GM23248 (cell line): ENCODE measurements around the gene POU3F3. TPM values are rescaled to one million over a fixed set of nuclear protein-coding genes. Genes with fewer than 3 reads are reported as not detected.

Source experiments
- DNase-seq: peaks from one replicate; pipeline ENCODE4 v3.0.0-alpha.2; 2015
- H2AFZ ChIP-seq: fragments of 200-600 bp; sonication (generic); 2 replicates; pipeline ENCODE4 v1.6.1; 2016; ENCODE audit warnings: antibody characterized with exemption
- H3F3A ChIP-seq: fragments of 200-600 bp; sonication (generic); 2 replicates; pipeline ENCODE4 v1.6.1; 2016; ENCODE audit warnings: mild to moderate bottlenecking, antibody characterized with exemption, mixed run types; ENCODE audit not compliant: insufficient read depth
- H3K27ac ChIP-seq: fragments of 200-600 bp; sonication (generic); 2 replicates; pipeline ENCODE4 v1.5.1; 2016; ENCODE audit warnings: mild to moderate bottlenecking
- H3K27me3 ChIP-seq: fragments of 200-600 bp; sonication (generic); replicated peaks from 2 replicates; pipeline ENCODE4 v1.6.1; 2016; ENCODE audit warnings: mild to moderate bottlenecking; ENCODE audit not compliant: insufficient read depth
- H3K36me3 ChIP-seq: fragments of 200-600 bp; sonication (generic); 2 replicates; pipeline ENCODE4 v1.6.1; 2016; ENCODE audit warnings: low read depth, mild to moderate bottlenecking
- H3K4me1 ChIP-seq: fragments of 200-600 bp; sonication (generic); 2 replicates; pipeline ENCODE4 v1.6.1; 2016; ENCODE audit warnings: mild to moderate bottlenecking; ENCODE audit not compliant: insufficient read depth
- H3K4me2 ChIP-seq: fragments of 200-600 bp; sonication (generic); one replicate; pipeline ENCODE4 v1.6.1; 2016; ENCODE audit warnings: mild to moderate bottlenecking; ENCODE audit not compliant: unreplicated experiment
- H3K4me3 ChIP-seq: fragments of 200-600 bp; sonication (generic); 2 replicates; pipeline ENCODE4 v1.5.1; 2016; ENCODE audit warnings: mild to moderate bottlenecking
- H3K79me2 ChIP-seq: fragments of 200-600 bp; sonication (generic); 2 replicates; pipeline ENCODE4 v1.6.1; 2016; ENCODE audit warnings: mild to moderate bottlenecking; ENCODE audit not compliant: insufficient read depth
- H3K9ac ChIP-seq: fragments of 200-600 bp; sonication (generic); 2 replicates; pipeline ENCODE4 v1.6.1; 2016; ENCODE audit warnings: mild to moderate bottlenecking
- H3K9me2 ChIP-seq: fragments of 200-600 bp; sonication (generic); 2 replicates; pipeline ENCODE4 v1.6.1; 2016; ENCODE audit warnings: mixed run types, mild to moderate bottlenecking, moderate library complexity; ENCODE audit not compliant: insufficient read depth
- H3K9me3 ChIP-seq: fragments of 200-600 bp; sonication (generic); one replicate; pipeline ENCODE4 v1.6.1; 2017; ENCODE audit warnings: low read depth
- H4K20me1 ChIP-seq: fragments of 200-600 bp; sonication (generic); 2 replicates; pipeline ENCODE4 v1.6.0; 2016; ENCODE audit not compliant: insufficient read depth
- EZH2 ChIP-seq: fragments of 200-600 bp; sonication (generic); IDR thresholded peaks from 2 replicates; pipeline ENCODE4 v1.6.1; 2018; ENCODE audit warnings: antibody characterized with exemption, mild to moderate bottlenecking; ENCODE audit not compliant: insufficient read depth, poor library complexity, severe bottlenecking
- EZH2phosphoT487 ChIP-seq: fragments of 200-600 bp; sonication (generic); IDR thresholded peaks from 2 replicates; pipeline ENCODE4 v1.6.1; 2018; ENCODE audit warnings: antibody characterized with exemption, moderate library complexity, mild to moderate bottlenecking, low read depth; ENCODE audit not compliant: insufficient read depth
- WGBS, 2 experiments: methylation state at CpG; one replicate each; pipeline ENCODE4 v1.1.6; 2015 to 2017; ENCODE audit warnings: low lambda C conversion rate in 2 of 2, low coverage in 1 of 2; ENCODE audit errors: missing lambda C conversion rate in 2 of 2; 5-methylcytosine and 5-hydroxymethylcytosine counted together
- in situ Hi-C: fragments of 300-500 bp; cut with MboI; formaldehyde crosslinking; loops from 2 replicates; pipeline ENCODE4 v1.15.0; 2020
- polyA plus RNA-seq: library from polyadenylated mRNA; unstranded; fragments of >200 nt; fragmentation: Nextera tagmentation; extraction: Ambion mirVana; gene quantifications from 2 replicates; pipeline ENCODE4 v1.2.1, GENCODE V29; 2016
- total RNA-seq: library from RNA; depleted of rRNA; stranded (reverse); fragments of >200 nt; shearing (Covaris generic); gene quantifications from 2 replicates; pipeline ENCODE4 v1.2.3, GENCODE V29; 2014

The POU3F3 gene
- total and polyA plus RNA-seq, 2 experiments from 2014 or later: not detected

GRCh38 chr2:104889960-104890684, 36.2 kb downstream of the POU3F3 start:
- 63 to 76% methylated on average over 15 of the region's 15 CpGs for WGBS, 2 experiments
- TF ChIP-seq EZH2phosphoT487 (no peak), EZH2 (no peak)
- H3F3A ChIP-seq: no peaks in the 10 kb centered on the region
- H3K36me3 ChIP-seq: no peaks in the 10 kb centered on the region
- H3K27me3 ChIP-seq: no peaks in the 10 kb centered on the region
- no peak for DNase-seq
- no peaks in the 10 kb centered on the region for H3K79me2 ChIP-seq
- H3K9ac ChIP-seq: no peak overlapping the region
- no peak overlapping the region for H3K4me3 ChIP-seq
- in situ Hi-C loops: no loop called here
- H3K4me2 ChIP-seq: no peak overlapping the region
- H3K27ac ChIP-seq: no peak overlapping the region
- H3K4me1 ChIP-seq: no peaks in the 10 kb centered on the region
- H2AFZ ChIP-seq: no peak overlapping the region
- no peaks in the 10 kb centered on the region for H3K9me2 ChIP-seq
- no peaks in the 10 kb centered on the region for H4K20me1 ChIP-seq
- H3K9me3 ChIP-seq: no peaks in the 10 kb centered on the region

- no peaks in the 10 kb centered on the region for H3K79me2 ChIP-seq
- no peaks in the 10 kb centered on the region for H3K9me3 ChIP-seq
- WGBS, 2 experiments: 56 to 63% methylated on average over 10 of the region's 10 CpGs
- H3F3A ChIP-seq: no peaks in the 10 kb centered on the region
- TF ChIP-seq EZH2phosphoT487 (no peak), EZH2 (no peak)
- no peaks in the 10 kb centered on the region for H3K9me2 ChIP-seq
- no peaks in the 10 kb centered on the region for H4K20me1 ChIP-seq
- DNase-seq: no peak
- H3K27me3 ChIP-seq: no peaks in the 10 kb centered on the region
- in situ Hi-C loops: no loop called here
- H3K4me3 ChIP-seq: no peak overlapping the region
- H2AFZ ChIP-seq: no peak overlapping the region
- no peak overlapping the region for H3K4me2 ChIP-seq
- no peaks in the 10 kb centered on the region for H3K4me1 ChIP-seq
- no peak overlapping the region for H3K9ac ChIP-seq
- H3K27ac ChIP-seq: no peak overlapping the region
- no peaks in the 10 kb centered on the region for H3K36me3 ChIP-seq
Measured at GRCh38 chr2:104890685-104891069, 36.8 kb downstream of the POU3F3 start.

- in situ Hi-C loops: no loop called here
- Histone ChIP-seq H2AFZ (no peak overlapping the region), H3K9ac (no peak overlapping the region), H3K9me2 (no peaks in the 10 kb centered on the region), H3K27ac (no peak overlapping the region), H3K27me3 (no peaks in the 10 kb centered on the region), H3K4me2 (no peak overlapping the region), H3K9me3 (no peaks in the 10 kb centered on the region), H3K4me1 (no peaks in the 10 kb centered on the region), H4K20me1 (no peaks in the 10 kb centered on the region), H3F3A (no peaks in the 10 kb centered on the region), H3K79me2 (no peaks in the 10 kb centered on the region), H3K36me3 (no peaks in the 10 kb centered on the region), H3K4me3 (no peak overlapping the region)
- 27 to 32% methylated on average over 2 of the region's 2 CpGs for WGBS, 2 experiments
- no peak for TF ChIP-seq EZH2
- no peak for TF ChIP-seq EZH2phosphoT487
- DNase-seq: no peak
Measured at GRCh38 chr2:104891145-104891544, 37.2 kb downstream of the POU3F3 start.

GRCh38 chr2:104896446-104896845, 42.5 kb downstream of the POU3F3 start:
- WGBS, 2 experiments: 36 to 43% methylated on average over 8 of the region's 8 CpGs
- in situ Hi-C loops: no loop called here
- Histone ChIP-seq H4K20me1 (no peaks in the 10 kb centered on the region), H3K9me2 (no peaks in the 10 kb centered on the region), H3K36me3 (no peaks in the 10 kb centered on the region), H3F3A (peaks cover 10% of the 10 kb centered on the region; the same call in 1 of the 2 replicates), H3K9ac (no peak overlapping the region), H3K4me3 (no peak overlapping the region), H3K4me2 (no peak overlapping the region), H3K9me3 (no peaks in the 10 kb centered on the region), H3K27me3 (no peaks in the 10 kb centered on the region), H3K4me1 (peaks cover 9% of the 10 kb centered on the region; the same call in 1 of the 2 replicates), H3K79me2 (no peaks in the 10 kb centered on the region), H3K27ac (no peak overlapping the region), H2AFZ (no peak overlapping the region)
- TF ChIP-seq EZH2phosphoT487 (no peak), EZH2 (no peak)
- no peak for DNase-seq
